DND-41 (cell line): Measurements from ENCODE around the gene RANBP17.

Source experiments
- CTCF ChIP-seq: IDR thresholded peaks from 2 replicates; pipeline ENCODE4 v1.5.1; 2012; ENCODE audit warnings: borderline replicate concordance, low read length, moderate library complexity, mild to moderate bottlenecking; ENCODE audit not compliant: poor library complexity, severe bottlenecking; ENCODE audit errors: extremely low read depth
- EZH2 ChIP-seq: IDR thresholded peaks from 3 replicates; pipeline ENCODE4 v1.6.1; 2012; ENCODE audit warnings: borderline replicate concordance, low read depth, mild to moderate bottlenecking, moderate library complexity, low read length, inconsistent platforms; ENCODE audit not compliant: severe bottlenecking

- TF ChIP-seq CTCF: no peak
- no peak for TF ChIP-seq EZH2
These were observed 167.6 kb downstream of the RANBP17 start for GRCh38 chr5:171029401-171029800.
